Hepatocyte (in vitro differentiated cells): ENCODE results near the gene CXCR6.

Experiments used
- CTCF ChIP-seq: fragments of 200-600 bp; sonication (generic); IDR thresholded peaks from 2 replicates; pipeline ENCODE4 v1.5.1; 2016; ENCODE audit warnings: antibody characterized with exemption, mild to moderate bottlenecking; ENCODE audit not compliant: poor library complexity
- EZH2 ChIP-seq: fragments of 200-600 bp; sonication (generic); IDR thresholded peaks from 2 replicates; pipeline ENCODE4 v1.6.1; 2016; ENCODE audit warnings: antibody characterized with exemption, mild to moderate bottlenecking, borderline replicate concordance
- EZH2phosphoT487 ChIP-seq: fragments of 200-600 bp; sonication (generic); IDR thresholded peaks from one replicate; pipeline ENCODE4 v1.6.1; 2018; ENCODE audit warnings: antibody characterized with exemption, mild to moderate bottlenecking, low read depth, moderate library complexity; ENCODE audit not compliant: unreplicated experiment, severe bottlenecking

DNA sequence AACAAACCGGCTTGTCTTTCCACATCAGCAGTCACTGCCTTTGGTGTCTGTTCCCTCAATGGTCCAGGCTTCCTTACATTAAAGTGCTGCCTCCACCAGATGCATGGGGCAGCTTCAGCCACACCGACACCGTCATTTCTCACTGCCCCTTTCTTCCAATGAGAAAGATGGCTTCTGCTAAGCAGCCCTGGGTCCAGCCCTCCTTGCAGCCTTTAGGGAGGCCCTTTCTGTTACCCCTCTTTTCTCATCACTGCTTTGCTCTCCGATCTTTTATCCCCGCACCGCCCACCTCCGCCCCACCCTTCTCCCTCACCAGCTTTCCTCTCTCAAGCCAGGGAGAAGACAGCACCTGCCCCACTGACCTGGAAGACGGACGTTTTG lies 28.2 kb upstream of the CXCR6 start:
- no peak for TF ChIP-seq CTCF
- TF ChIP-seq EZH2phosphoT487: no peak
- TF ChIP-seq EZH2: no peak
